ENCODE results near the gene TXNDC17. TPM values are rescaled to one million over a fixed set of nuclear protein-coding genes. Genes with fewer than 3 reads are reported as not detected.

Gene TXNDC17
- total RNA-seq, 1 experiment from 2014 or later: 114 TPM

GRCh38 chr17:6677158-6677831 is 36.4 kb downstream of the TXNDC17 start:
- intact Hi-C loops (cut with micrococcal nuclease; ENCODE audit: unreplicated experiment): no loop called here
- no peak overlapping the region for H3K4me3 ChIP-seq
- H3K4me1 ChIP-seq (replicated peaks; ENCODE audit: insufficient read depth): no peaks in the 10 kb centered on the region
- H3F3A ChIP-seq (ENCODE audit: insufficient read depth, low read depth): no peaks in the 10 kb centered on the region
- H4K20me1 ChIP-seq (ENCODE audit: insufficient read depth): no peaks in the 10 kb centered on the region
- no peaks in the 10 kb centered on the region for H3K79me2 ChIP-seq (ENCODE audit: low read depth)
- no TSS peak for BruUV-seq (replicated peaks)
- TF ChIP-seq CTCF (conservative IDR thresholded peaks at IDR 0.05): no peak
- TF ChIP-seq EZH2 (IDR thresholded peaks at IDR 0.05; ENCODE audit: low read depth): no peak
- no peaks in the 10 kb centered on the region for H3K9me2 ChIP-seq (ENCODE audit: insufficient read depth)
- ChIA-PET CTCF (no interaction called here), POLR2A (ENCODE audit: unreplicated experiment) (no interaction called here)
- DNase-seq: no peak
- H3K36me3 ChIP-seq (ENCODE audit: low read depth): no peaks in the 10 kb centered on the region
- H2AFZ ChIP-seq: no peak overlapping the region
- no peaks in the 10 kb centered on the region for H3K9me3 ChIP-seq (ENCODE audit: insufficient read depth, low read depth)
- H3K27ac ChIP-seq: no peak overlapping the region
- H3K4me2 ChIP-seq: no peak overlapping the region
- H3K27me3 ChIP-seq (ENCODE audit: insufficient read depth, low read depth): no peaks in the 10 kb centered on the region

- Histone ChIP-seq H3K9me2 (ENCODE audit: insufficient read depth) (no peaks in the 10 kb centered on the region), H3K79me2 (ENCODE audit: low read depth) (no peaks in the 10 kb centered on the region), H3K4me2 (no peak overlapping the region), H3K27me3 (ENCODE audit: insufficient read depth, low read depth) (no peaks in the 10 kb centered on the region), H3K4me3 (no peak overlapping the region), H2AFZ (no peak overlapping the region), H3K27ac (no peak overlapping the region), H3K36me3 (ENCODE audit: low read depth) (no peaks in the 10 kb centered on the region), H4K20me1 (ENCODE audit: insufficient read depth) (no peaks in the 10 kb centered on the region), H3K9me3 (ENCODE audit: insufficient read depth, low read depth) (no peaks in the 10 kb centered on the region), H3F3A (ENCODE audit: insufficient read depth, low read depth) (no peaks in the 10 kb centered on the region), H3K4me1 (replicated peaks; ENCODE audit: insufficient read depth) (no peaks in the 10 kb centered on the region)
- BruUV-seq (replicated peaks): no TSS peak
- no peak for DNase-seq
- ChIA-PET CTCF (no interaction called here), POLR2A (ENCODE audit: unreplicated experiment) (no interaction called here)
- TF ChIP-seq EZH2 (IDR thresholded peaks at IDR 0.05; ENCODE audit: low read depth) (no peak), CTCF (conservative IDR thresholded peaks at IDR 0.05) (no peak)
- intact Hi-C loops (cut with micrococcal nuclease; ENCODE audit: unreplicated experiment): no loop called here
Measured at GRCh38 chr17:6677946-6678345, 37.1 kb downstream of the TXNDC17 start.

- no peaks in the 10 kb centered on the region for H3F3A ChIP-seq (ENCODE audit: insufficient read depth, low read depth)
- no peak overlapping the region for H3K4me3 ChIP-seq
- no peak overlapping the region for H2AFZ ChIP-seq
- H4K20me1 ChIP-seq (ENCODE audit: insufficient read depth): no peaks in the 10 kb centered on the region
- H3K9me2 ChIP-seq (ENCODE audit: insufficient read depth): no peaks in the 10 kb centered on the region
- H3K27me3 ChIP-seq (ENCODE audit: insufficient read depth, low read depth): no peaks in the 10 kb centered on the region
- intact Hi-C loops (cut with micrococcal nuclease; ENCODE audit: unreplicated experiment): no loop called here
- no peaks in the 10 kb centered on the region for H3K36me3 ChIP-seq (ENCODE audit: low read depth)
- no peaks in the 10 kb centered on the region for H3K9me3 ChIP-seq (ENCODE audit: insufficient read depth, low read depth)
- H3K4me2 ChIP-seq: no peak overlapping the region
- H3K27ac ChIP-seq: no peak overlapping the region
- ChIA-PET POLR2A (ENCODE audit: unreplicated experiment) (interaction anchor here (0.7 kb wide), 1 partner anchor 163 kb away, joined by 15 read pairs; no protein-coding TSS in a partner anchor), CTCF (no interaction called here)
- BruUV-seq (replicated peaks): no TSS peak
- TF ChIP-seq CTCF (conservative IDR thresholded peaks at IDR 0.05) (no peak), EZH2 (IDR thresholded peaks at IDR 0.05; ENCODE audit: low read depth) (no peak)
- DNase-seq: no peak
- no peaks in the 10 kb centered on the region for H3K79me2 ChIP-seq (ENCODE audit: low read depth)
- no peaks in the 10 kb centered on the region for H3K4me1 ChIP-seq (replicated peaks; ENCODE audit: insufficient read depth)
Measured at GRCh38 chr17:6679241-6679640, 38.4 kb downstream of the TXNDC17 start.

All from PC-9 (cell line).